NCI-H748 (cell line): ENCODE results near the gene LRRFIP1.
A peak's percentile ranks its signal among the peaks of the same experiment; 100 is the strongest.
"Not testable (repeated sequence)": the region's sequence is repeated elsewhere in the genome, so short reads cannot be mapped to it uniquely, and the experiment has no call there.

ENCODE experiments used
- DNase-seq: peaks from one replicate; lab custom pipeline; 2025; ENCODE audit not compliant: unreplicated experiment; lab: John Stamatoyannopoulos, UW

Gene LRRFIP1

DNA sequence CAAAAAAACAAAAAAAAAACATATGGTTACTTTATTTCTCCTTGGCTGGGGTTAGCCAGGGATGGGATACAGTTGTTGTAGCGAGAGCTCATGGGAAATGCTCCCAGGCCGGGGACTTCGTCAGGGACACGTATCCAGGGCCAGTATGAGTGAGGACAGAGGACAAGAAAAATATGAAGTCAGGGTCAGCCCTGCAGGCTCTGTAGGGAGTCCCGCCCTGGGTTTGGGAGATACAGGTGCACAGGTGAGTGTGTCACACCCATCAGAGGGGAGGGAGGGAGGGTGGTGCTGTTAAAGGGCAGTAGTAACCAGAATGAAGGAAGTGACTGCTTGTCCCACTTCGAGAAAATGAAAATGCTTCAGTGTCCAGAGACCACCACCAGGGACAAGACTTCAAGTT is 115.6 kb downstream of the LRRFIP1 start:
- DNase-seq = no peak

DNA sequence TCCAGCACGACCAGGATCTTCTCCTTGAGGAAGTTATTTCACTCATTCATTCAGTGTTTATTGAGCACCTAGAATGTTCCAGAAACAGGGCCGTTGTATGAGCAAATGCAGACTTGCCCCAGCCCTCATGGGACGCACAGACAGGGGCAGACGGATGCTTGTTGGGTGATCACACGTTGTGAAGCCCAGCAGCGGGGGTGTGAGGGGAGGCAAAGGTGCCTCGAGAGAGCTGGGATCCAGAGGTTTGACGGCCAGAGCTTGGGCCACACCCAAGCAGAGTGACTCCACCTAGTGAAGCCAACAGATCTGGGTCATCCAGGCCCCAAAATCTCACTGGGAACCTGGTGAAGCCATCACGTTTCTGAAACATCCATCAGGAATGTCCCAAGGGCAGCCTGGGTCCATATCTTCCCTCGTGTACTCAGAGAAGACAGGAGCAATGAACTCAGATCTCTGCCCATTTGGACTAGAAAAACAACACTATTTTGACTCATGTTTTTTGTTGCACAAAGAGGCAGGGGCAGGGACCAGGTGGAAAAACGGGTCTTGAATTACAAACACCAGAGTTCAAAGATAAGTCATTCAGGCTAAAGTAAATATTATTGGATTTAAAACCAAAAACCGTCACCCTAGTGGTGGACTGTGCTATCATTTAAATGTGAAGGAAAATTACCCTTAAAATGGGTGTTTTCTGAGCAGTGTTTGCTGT is 116.3 kb downstream of the LRRFIP1 start:
- peak; percentile 49 for DNase-seq

DNA sequence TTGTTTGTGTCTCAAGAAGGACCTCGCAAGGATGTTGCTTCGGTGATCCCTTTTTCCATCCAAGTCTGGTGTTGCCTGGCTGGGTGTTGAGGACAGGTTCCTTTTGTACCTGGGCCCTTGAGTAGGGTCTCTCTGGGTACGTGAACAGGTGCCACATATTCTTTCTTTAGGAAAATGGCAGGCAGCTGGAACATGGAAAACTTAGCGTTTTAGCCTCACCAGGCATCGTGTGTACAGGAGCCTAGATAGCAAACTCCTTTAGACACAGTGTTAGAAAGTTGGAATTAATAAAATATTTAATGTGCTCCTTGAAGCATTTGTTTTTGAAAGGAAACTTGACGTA is 116.9 kb downstream of the LRRFIP1 start:
- peak; percentile 49 for DNase-seq

DNA sequence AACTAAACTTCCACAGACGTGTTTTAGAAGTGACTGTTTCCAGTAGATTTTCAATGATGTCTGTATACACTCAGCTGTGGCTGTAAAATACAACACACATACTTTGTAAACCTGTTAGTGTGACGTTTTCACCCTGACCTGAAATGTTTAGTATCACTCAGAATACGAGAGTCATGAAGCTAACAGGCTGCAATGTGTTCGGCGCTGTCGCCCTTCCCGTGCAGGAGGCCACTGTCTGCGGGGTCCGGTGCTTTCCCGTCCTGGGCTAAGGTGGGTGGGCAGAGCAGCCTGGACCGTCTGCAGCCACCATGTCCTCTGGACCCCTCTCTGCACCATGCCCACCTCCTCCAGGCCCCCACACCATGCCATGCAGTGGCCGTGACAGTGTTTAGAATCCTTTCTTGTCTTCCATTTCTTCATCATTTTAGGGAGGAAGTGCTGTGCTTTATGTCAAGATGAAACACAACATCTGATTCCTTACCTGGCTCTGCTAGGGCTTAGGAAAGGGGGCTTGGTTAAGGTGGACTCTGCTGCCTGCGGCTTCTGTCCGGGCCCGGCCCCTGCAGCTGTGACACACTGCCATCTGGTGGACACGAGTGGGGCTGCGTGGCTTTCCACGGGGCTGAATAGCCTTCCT is 117.3 kb downstream of the LRRFIP1 start:
- DNase-seq = peak; percentile 71

DNA sequence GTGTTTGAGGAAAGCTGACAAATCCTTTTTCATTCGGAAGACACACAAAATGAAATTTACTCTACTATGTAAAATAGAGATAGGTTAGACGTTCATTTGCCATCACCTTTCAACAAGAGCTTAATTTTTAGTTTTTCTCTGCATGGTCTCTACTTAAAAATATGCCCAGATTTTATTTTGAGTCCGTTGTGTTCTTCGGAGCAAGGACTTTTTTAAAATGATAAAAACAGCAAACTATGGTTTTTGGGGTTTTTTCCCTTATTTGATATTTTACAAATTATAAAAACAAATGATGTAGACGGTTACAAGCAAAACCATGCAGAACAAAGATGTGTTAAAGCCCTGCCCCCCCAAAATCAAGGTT is 117.8 kb downstream of the LRRFIP1 start:
- no peak for DNase-seq

DNA sequence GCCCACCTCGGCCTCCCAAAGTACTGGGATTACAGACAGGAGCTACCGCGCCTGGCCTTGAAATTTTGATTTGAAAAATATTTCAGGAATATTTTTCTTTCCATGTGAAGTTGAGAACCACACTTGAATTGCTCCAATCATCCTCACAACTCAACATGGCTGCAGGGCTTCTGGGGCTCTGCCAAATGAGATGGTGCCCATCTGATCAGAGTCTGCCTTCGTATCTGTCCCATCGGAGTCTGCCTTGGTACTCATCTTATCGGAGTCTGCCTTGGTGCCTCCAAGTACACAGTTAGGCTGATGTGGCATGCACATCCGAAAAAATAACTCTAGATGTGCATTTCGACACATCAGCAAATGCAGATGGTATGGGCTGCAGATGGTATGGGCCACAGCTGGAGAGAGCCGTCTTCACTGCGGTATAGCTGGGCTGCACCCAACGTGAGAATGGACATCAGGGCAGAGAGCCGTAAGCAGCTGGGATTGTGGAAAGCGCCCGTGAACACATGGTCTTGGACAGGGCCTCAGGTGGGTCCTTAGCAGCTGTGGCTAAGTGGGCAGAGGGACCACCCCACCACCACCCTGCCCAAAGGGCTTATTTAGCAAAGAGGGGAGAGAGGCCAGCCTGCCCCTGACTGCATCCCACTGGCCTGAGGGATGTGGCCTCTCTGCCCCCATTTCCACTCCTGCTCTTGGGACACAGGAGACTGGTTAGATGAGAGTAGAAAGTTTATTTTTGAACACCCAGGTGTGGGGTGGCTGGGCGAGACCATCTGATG is 119.1 kb downstream of the LRRFIP1 start:
- DNase-seq = no peak

DNA sequence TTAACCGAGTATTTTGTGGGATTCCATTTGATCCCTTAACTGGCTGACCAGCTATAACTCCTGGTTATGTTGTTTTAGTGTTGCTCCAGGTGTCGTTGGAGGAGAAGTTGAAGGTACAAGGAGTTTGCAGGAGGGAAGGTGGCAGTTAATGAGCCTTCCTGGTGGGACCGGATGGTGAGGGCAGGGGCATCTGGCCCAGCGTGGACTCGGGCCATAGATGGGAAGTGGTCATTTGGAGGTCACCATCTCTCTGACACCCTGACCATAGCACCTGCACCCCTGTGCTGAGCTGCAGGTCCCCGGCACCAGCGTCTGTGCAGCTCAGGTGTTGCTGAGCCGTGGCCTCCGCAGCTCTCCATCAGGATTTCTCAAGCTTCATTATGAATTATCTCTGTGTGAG is 119.8 kb downstream of the LRRFIP1 start:
- DNase-seq = no peak

DNA sequence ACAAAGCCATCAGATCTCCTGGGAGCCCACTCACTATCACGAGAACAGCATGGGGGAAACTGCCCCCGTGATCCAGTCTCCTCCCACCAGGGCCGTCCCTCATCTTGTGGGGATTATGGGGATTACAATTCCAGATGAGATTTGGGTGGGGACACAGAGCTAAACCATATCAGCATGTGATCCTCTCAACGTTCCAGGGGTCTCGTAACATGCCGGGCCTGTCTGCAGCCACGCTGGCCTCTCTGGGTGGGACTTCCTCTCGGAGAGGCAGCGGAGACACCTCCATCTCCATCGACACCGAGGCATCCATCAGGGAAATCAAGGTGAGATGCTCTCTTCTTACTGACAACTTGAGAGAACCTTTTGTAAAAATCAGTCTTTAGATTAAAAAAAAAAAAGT is 121.6 kb downstream of the LRRFIP1 start:
- no peak for DNase-seq

DNA sequence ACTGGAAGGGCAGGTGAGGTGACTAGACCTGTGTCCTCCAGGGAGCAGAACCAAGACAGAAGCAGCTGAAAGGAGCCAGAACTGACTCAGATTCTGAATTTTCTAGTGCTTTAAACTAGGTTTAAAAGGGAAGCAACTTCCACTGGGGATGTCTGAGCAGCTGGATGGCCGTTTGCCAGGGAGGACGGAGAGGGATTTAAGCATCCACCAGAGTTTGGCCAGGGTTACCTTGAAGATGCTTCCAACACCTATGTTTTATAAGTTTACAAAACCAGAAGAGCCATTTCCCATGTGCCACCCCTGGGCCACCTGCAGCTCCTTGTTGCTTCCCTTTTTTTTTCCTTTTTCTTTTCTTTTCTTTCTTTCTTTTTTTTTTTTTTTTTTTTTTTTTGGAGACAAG is 122.6 kb downstream of the LRRFIP1 start:
- DNase-seq = no peak

DNA sequence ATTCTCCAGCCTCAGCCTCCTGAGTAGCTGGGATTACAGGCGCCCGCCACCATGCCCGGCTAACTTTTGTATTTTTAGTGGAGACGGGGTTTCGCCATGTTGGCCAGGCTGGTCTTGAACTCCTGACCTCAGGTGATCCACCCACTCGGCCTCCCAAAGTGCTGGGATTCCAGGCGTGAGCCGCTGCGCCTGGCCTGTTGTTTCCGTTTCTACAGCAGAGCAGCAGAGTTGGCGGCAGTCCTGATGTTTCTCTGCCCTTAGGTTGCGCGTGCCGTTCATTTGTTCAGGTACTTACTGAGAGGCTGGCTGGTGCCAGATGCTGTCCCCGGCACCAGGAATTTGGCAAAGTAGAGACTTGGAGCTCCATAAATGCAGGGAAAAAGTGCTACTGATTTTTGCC is 123.1 kb downstream of the LRRFIP1 start:
- DNase-seq = not testable (repeated sequence)

DNA sequence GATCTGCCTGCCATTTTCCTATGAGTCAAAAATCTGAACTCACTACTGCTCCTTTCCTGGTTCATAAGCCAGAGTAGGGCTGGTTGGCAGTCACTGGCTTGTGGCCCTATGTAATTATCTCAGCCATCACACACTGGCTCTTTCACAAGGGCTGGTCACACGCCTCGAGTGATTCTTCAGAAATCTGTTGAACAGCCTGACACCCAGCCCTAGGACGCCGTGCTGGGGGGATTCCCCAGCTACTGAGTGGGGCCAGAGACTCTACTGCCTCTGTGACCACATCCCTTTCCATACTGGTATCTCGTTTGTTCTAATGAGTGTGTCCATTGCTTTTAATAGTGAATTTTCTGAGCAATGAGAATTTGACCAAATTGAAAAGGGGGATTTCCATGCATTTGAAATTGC is 125.4 kb downstream of the LRRFIP1 start:
- no peak for DNase-seq

DNA sequence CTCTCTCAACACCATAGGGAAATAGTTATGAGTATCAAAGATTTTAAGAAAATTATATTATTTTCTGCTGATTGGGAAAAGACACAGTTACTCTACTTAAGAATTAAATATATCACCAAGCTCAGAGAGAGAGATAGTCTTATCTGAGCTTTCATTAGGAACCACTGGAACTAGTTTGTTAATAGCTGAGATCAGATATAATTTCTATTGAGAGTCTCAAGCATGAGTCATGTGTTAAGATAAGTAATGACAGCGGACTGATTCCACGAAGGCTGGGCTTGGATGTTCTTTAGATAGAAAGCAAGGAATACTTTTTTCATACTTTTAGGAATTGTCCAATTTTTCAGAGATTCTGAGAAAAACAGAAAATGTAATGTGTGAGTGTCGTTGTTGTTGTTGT is 126.8 kb downstream of the LRRFIP1 start:
- no peak for DNase-seq

DNA sequence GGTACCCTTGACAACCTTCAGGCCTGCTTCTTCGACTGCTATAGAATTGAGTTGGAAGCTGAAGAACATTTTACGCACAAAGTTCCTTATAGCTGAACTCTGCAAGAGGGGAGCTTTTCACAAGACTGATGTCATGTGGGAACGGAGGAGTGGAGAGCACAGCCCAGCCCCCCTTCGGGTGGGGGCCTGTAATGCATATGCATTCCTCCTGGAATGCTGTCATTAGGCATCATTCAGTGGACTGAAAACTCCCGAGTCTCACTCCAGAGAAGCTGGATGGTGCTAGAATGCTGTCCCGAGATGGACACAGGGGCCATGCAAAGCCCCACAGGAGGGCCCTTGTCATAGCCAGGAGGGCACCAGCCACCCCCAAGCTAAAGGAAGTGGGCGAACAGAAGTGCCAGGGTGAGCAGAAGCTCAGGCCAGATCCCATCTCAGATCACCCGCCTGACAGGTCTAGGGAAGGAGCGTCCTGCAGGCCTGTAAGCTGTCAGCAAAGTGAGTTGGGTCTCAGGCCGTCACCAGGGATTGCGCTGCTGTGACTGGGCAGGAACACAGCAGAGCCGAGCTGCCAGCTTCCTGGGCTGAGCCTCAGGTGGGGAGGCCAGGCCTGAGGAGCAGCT is 127.3 kb downstream of the LRRFIP1 start:
- no peak for DNase-seq

DNA sequence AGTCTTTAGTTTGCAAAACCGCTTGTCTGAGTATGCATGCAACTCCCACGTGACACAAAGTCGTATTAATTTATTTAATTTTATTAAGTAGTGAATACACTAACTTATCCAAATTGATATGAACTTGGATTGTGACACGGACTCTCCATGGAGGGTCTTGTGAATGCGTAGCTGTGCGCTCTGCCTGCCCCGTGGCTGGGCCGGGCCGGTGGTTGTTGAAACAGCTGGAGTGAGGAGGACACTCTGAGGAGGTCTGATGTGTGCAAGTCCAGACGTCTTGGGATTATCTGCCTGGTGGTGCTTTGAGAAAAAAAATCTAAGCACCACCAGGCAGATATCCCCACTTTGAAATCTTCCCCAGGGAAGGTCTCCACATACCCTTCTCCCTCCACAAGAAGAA is 130.2 kb downstream of the LRRFIP1 start:
- DNase-seq = no peak

DNA sequence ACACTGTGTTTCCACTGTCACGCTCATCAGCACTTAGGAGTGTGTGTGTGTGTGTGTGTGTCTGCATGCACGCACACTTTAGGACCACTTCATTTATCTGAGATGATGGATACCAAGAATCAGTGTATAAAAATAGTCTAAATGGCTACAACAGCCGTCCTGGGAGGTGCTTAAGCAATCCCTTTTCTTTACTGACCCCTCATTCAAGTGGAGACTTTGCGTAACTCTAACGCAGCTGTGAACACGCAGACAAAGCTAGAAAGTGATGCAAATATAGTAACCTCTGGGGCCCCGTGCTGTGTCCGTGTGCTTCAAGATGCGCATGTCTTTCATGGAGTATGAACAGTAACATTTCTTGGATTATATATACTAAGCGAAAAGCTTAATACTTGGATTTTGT is 130.8 kb downstream of the LRRFIP1 start:
- no peak for DNase-seq

DNA sequence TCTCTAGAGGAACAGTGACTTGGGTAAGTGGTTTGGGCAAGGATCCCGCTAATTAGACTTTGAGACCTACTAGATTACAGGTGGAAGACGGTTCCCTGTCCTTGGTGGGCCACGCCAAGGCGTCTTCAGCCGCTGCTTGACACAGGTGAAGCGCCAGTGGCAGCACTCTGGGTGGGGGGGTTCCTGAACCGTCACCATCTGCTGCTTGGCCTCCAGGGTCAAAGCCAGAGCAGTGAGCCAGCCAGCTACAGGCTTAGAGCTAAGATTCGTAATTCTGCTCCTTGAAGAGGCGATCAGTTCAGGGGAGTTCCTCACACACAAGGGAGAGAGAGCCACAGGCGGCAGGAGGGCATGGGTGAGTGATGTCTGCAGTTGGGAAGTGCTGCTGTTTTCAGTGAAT is 131.8 kb downstream of the LRRFIP1 start:
- DNase-seq = no peak

DNA sequence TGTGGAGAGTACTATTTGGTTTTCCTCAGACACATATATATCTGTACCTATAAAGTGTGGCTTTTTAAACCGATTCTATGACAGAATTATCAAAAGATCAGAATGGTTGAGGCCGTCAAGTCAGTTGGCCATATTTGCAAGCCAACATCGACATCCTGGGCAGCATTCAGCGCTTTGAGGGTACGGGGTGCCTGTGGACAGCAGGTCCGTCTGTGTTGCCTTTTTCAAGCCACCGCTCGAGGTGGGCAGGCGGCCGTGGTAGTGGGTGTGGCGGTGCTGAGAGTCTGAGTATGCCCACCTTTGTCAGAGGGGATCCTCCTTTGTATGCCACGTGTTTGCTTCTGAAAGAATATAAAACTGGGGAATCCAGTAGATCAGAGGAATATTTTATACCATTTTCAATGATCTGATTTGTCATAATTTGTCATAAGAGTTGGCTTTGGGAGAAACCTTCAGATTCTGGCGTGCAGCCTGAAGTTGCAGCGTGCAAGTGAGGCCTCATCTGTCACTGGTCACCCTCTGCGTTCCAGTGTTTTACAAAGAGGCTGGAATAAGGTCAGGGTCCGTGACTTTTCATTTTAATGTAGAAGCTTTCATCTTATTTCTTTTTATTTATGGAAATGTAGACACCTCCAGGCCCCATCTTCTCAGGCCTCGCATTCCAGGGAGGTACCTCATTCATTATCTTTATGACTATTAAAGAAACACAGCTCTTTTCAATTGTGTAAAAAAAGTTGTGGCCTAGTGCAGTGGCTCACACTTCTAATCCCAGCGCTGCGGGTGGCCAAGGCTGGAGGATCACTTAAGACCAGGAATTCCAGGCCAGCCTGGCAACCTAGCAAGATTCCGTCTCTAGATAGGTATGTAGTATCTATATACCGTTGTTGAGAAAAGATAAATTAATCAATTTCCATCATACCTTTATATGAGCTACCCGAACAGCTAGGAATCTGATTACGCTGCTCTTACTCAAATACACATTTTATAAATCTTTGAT is 133.4 kb downstream of the LRRFIP1 start:
- DNase-seq = no peak

DNA sequence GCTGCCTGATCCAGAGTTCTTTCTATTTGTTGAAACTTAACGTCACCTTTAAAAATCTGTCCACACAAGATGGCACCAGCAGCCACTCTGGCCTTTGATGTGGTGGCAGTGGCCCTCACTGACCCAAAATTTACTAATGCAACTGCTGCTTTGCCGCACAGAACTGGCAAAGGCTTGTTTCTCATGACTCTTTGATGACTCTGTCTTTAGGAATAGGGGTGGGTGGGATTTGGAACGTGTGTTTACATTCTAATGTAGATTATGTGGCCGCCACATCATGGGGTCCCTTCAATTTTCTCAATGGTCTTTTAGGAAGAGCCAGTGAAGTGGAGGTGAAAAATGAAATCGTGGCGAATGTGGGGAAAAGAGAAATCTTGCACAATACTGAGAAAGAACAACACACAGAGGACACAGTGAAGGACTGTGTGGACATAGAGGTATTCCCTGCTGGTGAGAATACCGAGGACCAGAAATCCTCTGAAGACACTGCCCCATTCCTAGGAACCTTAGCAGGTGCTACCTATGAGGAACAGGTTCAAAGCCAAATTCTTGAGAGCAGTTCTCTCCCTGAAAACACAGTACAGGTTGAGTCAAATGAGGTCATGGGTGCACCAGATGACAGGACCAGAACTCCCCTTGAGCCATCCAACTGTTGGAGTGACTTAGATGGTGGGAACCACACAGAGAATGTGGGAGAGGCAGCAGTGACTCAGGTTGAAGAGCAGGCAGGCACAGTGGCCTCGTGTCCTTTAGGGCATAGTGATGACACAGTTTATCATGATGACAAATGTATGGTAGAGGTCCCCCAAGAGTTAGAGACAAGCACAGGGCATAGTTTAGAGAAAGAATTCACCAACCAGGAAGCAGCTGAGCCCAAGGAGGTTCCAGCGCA is 135.2 kb downstream of the LRRFIP1 start:
- DNase-seq = not testable (repeated sequence)

DNA sequence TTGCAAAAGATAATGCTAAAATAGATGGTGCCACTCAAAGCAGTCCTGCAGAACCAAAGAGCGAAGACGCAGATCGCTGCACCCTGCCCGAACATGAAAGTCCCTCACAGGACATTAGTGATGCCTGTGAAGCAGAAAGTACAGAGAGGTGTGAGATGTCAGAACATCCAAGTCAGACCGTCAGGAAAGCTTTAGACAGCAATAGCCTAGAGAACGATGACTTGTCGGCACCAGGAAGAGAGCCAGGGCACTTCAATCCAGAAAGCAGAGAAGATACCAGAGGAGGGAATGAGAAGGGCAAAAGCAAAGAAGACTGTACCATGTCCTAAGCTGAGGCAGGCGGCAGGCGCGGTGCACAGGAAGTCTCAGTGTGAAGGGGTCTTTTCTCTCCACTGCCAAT is 136.4 kb downstream of the LRRFIP1 start:
- no peak for DNase-seq

DNA sequence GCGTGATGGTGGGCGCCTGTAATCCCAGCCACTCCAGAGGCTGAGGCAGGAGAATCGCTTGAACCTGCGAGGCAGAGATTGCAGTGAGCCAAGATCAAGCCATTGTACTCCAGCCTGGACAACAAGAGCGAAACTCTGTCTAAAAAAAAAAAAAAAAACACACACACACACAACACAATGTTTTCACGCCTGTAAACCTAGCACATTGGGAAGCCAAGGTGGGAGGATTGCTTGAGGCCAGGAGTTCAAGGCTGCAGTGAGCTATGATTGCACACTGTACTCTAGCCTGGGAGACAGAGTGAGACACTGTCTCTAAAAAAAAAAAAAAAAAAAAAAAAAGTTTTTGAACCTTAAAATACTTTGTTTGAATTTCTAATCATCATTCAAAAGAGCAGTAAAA is 137.7 kb downstream of the LRRFIP1 start:
- not testable (repeated sequence) for DNase-seq
